Measurements from ENCODE around the gene EEPD1. TPM values are rescaled to one million over a fixed set of nuclear protein-coding genes. Genes with fewer than 3 reads are reported as not detected.

Gene EEPD1
- total RNA-seq, 2 donors from 2014 or later = 4.0 to 6.8 TPM

DNA sequence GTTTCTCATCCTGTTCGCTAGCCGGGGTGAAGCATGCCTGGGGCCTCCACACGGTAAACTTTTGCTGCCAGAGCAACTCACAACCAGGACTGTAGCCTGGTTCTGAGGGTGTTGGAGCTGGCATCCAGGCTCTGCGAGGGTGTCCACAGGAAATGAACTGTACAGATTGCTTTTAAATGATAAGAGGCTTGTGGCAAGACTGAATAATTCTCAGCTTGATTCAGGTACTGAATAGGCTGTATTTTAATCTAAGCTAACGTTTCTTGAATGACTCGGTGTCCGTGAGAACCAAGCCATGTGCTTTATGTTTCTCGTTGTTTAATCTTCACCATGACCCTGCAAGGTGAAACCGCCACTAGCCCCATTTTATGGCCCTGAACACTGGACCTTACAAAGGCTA lies 49.3 kb downstream of the EEPD1 start:
- DNase-seq (ENCODE audit: low spot score) = no peak
- peaks cover 0 to 50% of the 10 kb centered on the region in 2 donors for H3K4me1 ChIP-seq

GRCh38 chr7:36203071-36203790 lies 50.2 kb downstream of the EEPD1 start:
- no peak for TF ChIP-seq CTCF (IDR thresholded peaks at IDR 0.05)
- Histone ChIP-seq H3K27ac (no peak overlapping the region), H3K27me3 (no peaks in the 10 kb centered on the region), H3K36me3 (no peaks in the 10 kb centered on the region), H3K9me3 (no peaks in the 10 kb centered on the region), H3K4me1 (peaks cover 0 to 58% of the 10 kb centered on the region in 2 donors), H3K4me3 (no peak overlapping the region)
- no peak for DNase-seq (ENCODE audit: low spot score)

More for the DNA sequence above, 49.3 kb downstream of the EEPD1 start:
- Histone ChIP-seq H3K9me3 (no peaks in the 10 kb centered on the region), H3K4me3 (no peak overlapping the region), H3K27ac (no peak overlapping the region), H3K36me3 (no peaks in the 10 kb centered on the region), H3K27me3 (no peaks in the 10 kb centered on the region)
- TF ChIP-seq CTCF (IDR thresholded peaks at IDR 0.05) = no peak

DNA sequence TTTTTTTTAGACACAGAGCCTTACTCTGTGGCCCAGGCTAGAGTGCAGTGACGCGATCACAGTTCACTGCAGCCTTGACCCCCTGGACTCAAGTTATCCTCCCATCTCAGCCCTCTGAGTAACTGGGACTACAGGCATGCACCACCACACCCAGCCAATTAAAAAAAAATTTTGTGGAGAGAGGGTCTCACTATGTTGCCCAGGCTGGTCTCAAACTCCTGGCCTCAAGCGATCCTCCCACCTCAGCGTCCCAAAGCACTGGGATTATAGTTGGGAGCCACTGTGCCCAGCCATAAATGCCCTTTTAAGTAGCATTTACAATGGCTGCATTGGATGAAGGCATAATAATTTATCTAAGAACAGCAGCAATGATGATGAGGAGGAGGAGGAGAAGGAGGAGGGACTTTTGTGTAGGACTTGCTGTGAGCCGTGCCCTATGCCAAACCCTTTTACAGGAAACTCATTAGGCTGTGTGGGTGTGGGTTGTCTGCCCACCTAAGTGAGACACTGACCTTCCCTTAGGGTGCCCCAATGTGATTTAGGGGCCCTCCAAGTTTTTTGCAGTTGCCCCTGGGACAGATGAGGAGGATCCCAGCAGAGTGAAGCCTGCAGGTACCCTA lies 51.1 kb downstream of the EEPD1 start:
- no peak for DNase-seq (ENCODE audit: low spot score)
- Histone ChIP-seq H3K9me3 (no peaks in the 10 kb centered on the region), H3K4me1 (peaks cover 0 to 67% of the 10 kb centered on the region in 2 donors), H3K4me3 (no peak overlapping the region), H3K36me3 (no peaks in the 10 kb centered on the region), H3K27me3 (no peaks in the 10 kb centered on the region), H3K27ac (no peak overlapping the region)
- TF ChIP-seq CTCF (IDR thresholded peaks at IDR 0.05) = no peak

DNA sequence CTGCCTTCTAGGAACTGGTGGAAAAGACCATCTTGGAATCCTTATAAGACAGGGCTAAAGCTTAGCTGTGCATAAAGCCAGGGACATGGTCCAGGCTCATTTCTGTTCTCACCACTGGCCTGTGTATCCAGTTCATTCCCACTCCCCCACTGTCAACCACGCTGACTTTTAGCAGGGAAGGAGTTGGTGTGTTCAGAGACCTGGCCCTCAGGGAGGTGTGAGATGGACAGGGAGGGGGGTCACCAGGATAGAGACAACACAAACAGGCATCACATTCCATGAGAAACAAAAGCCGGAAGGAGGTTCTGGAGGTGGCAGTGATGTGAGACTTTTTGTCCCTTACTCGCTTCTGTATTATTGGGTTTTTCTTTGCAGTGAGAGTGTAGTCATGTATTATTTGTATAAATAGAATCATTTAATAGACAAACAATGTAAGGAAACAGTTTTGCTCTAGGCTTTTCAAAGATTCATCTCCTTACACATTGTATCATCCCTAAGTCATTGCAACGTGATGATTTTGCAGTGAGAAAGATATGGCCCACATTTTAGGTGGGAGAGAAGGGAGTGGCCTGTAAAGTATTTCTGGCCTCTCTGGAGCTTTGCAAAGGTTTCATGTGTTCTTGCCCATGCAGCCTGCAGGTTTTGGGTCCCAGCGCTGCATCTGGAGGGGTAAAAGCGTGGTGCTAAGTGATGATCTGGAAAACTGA lies 52.0 kb downstream of the EEPD1 start:
- Histone ChIP-seq H3K4me1 (peaks cover 0 to 72% of the 10 kb centered on the region in 2 donors), H3K27me3 (no peaks in the 10 kb centered on the region), H3K4me3 (no peak overlapping the region), H3K27ac (no peak overlapping the region), H3K36me3 (no peaks in the 10 kb centered on the region), H3K9me3 (no peaks in the 10 kb centered on the region)
- TF ChIP-seq CTCF (IDR thresholded peaks at IDR 0.05) = no peak
- no peak for DNase-seq (ENCODE audit: low spot score)

DNA sequence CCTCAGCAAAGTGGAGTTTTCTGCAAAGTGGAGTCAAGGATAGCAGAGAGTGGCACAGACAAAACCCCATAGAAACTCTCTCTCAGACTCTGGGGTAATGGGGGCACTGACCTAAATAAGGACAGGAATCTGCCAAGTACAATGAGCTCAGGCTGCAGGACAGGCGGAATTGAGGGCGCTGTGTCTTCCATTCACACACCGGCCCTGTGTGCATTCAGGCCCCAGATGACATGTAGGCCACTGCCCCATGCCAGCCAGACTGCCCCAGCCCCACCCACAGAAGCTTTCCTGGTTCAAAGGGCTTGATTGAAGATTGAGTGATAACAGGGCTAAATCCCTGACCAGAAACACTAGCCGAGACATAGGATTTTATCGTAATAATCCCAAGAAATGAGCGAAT lies 52.7 kb downstream of the EEPD1 start:
- Histone ChIP-seq H3K4me1 (peaks cover 0 to 77% of the 10 kb centered on the region in 2 donors), H3K36me3 (no peaks in the 10 kb centered on the region), H3K27ac (no peak overlapping the region), H3K27me3 (no peaks in the 10 kb centered on the region), H3K4me3 (no peak overlapping the region), H3K9me3 (no peaks in the 10 kb centered on the region)
- TF ChIP-seq CTCF (IDR thresholded peaks at IDR 0.05) = no peak
- no peak for DNase-seq (ENCODE audit: low spot score)

Data from right atrium auricular region (tissue), 2 donors.